Vagina (tissue), 2 donors: Measurements from ENCODE around the gene HOXA7. TPM values are rescaled to one million over a fixed set of nuclear protein-coding genes. Genes with fewer than 3 reads are reported as not detected.
A peak's percentile ranks its signal among the peaks of the same experiment; 100 is the strongest.

Source experiments
- DNase-seq, 2 donors: peaks; one replicate each; pipeline ENCODE4 v3.0.0-alpha.2; 2017; ENCODE audit errors: extremely low spot score in 2 of 2
- H3K27ac ChIP-seq: fragments of 200-600 bp; sonication (generic); one replicate; pipeline ENCODE4 v1.5.1; 2019
- H3K27me3 ChIP-seq: fragments of 200-600 bp; sonication (generic); one replicate; pipeline ENCODE4 v1.5.1; 2019
- H3K36me3 ChIP-seq, 2 donors: fragments of 200-600 bp; sonication (generic); one replicate each; pipeline ENCODE4 v1.5.1; 2017 to 2019
- H3K4me1 ChIP-seq: fragments of 200-600 bp; sonication (generic); one replicate; pipeline ENCODE4 v1.5.1; 2019
- H3K4me3 ChIP-seq, 2 donors: fragments of 200-600 bp; sonication (generic); 1 replicate in 1 of 2; 2 replicates in 1 of 2; pipeline ENCODE4 v1.5.1; 2016 to 2019
- H3K9me3 ChIP-seq: fragments of 200-600 bp; sonication (generic); one replicate; pipeline ENCODE4 v1.5.1; 2019
- CTCF ChIP-seq, 3 experiments: fragments of 450-650 bp in 2 of 3; fragments of 200-600 bp in 1 of 3; sonication (generic) in 1 of 3; IDR thresholded peaks; one replicate each; pipeline ENCODE4 v1.5.1; 2017 to 2019; ENCODE audit warnings: antibody characterized with exemption in 3 of 3, mild to moderate bottlenecking in 2 of 3, moderate library complexity in 2 of 3
- POLR2A ChIP-seq, 2 donors: fragments of 450-650 bp; IDR thresholded peaks; one replicate each; pipeline ENCODE4 v1.6.1; 2017; ENCODE audit warnings: antibody characterized with exemption in 2 of 2, mild to moderate bottlenecking in 2 of 2, moderate library complexity in 2 of 2
- POLR2AphosphoS5 ChIP-seq, 2 donors: sonication (generic); formaldehyde crosslinking; IDR thresholded peaks; one replicate each; pipeline ENCODE4 v1.9.0; 2017; ENCODE audit warnings: antibody characterized with exemption in 2 of 2, mild to moderate bottlenecking in 2 of 2, low read depth in 1 of 2; ENCODE audit not compliant: insufficient read depth in 1 of 2
- intact Hi-C: fragments of 100-400 bp; cut with DNase I; formaldehyde crosslinking; loops from one replicate; pipeline ENCODE4 v1.15.1; 2023
- total RNA-seq: library from RNA; depleted of rRNA; stranded (reverse); fragments of >200 nt; gene quantifications from one replicate; pipeline ENCODE4 v1.2.3, GENCODE V29; 2016

HOXA7 gene
- total RNA-seq, 1 donor from 2014 or later = 23.8 TPM

GRCh38 chr7:27160145-27160545, 3.7 kb upstream of the HOXA7 start:
- Histone ChIP-seq H3K36me3 (no peaks in the 10 kb centered on the region), H3K4me3 (peak overlapping the region; percentile 55 to 64), H3K27me3 (no peaks in the 10 kb centered on the region), H3K4me1 (peaks cover 44% of the 10 kb centered on the region), H3K9me3 (no peaks in the 10 kb centered on the region), H3K27ac (peak overlapping the region; percentile 75)
- no peak for DNase-seq
- TF ChIP-seq CTCF (IDR thresholded peaks at IDR 0.05) (no peak), POLR2A (IDR thresholded peaks at IDR 0.05) (no peak), POLR2AphosphoS5 (IDR thresholded peaks at IDR 0.05; ENCODE audit: insufficient read depth in 1 of 2, low read depth in 1 of 2) (no peak)
- intact Hi-C loops = loop anchor here (10.0 kb wide), 1 partner anchor 1305 kb away; no protein-coding TSS in a partner anchor

- Histone ChIP-seq H3K36me3 (no peaks in the 10 kb centered on the region), H3K9me3 (no peaks in the 10 kb centered on the region), H3K4me3 (peak overlapping the region; percentile 55 to 64), H3K27ac (peak overlapping the region; percentile 75), H3K27me3 (no peaks in the 10 kb centered on the region), H3K4me1 (peaks cover 45% of the 10 kb centered on the region)
- intact Hi-C loops = loop anchor here (10.0 kb wide), 2 partner anchors 955 to 1305 kb away; partner anchors contain the start of genes CBX3 and HNRNPA2B1
- TF ChIP-seq POLR2A (IDR thresholded peaks at IDR 0.05) = no peak
- TF ChIP-seq CTCF (IDR thresholded peaks at IDR 0.05) = no peak
- no peak for TF ChIP-seq POLR2AphosphoS5 (IDR thresholded peaks at IDR 0.05; ENCODE audit: insufficient read depth in 1 of 2, low read depth in 1 of 2)
- DNase-seq = no peak
These were observed 3.0 kb upstream of the HOXA7 start for GRCh38 chr7:27159266-27160144.

- Histone ChIP-seq H3K27me3 (no peaks in the 10 kb centered on the region), H3K27ac (no peak overlapping the region)
- no peak for DNase-seq
These were observed 2.2 kb upstream of the HOXA7 start for GRCh38 chr7:27158436-27159265.

GRCh38 chr7:27157702-27158431, 1.4 kb upstream of the HOXA7 start:
- Histone ChIP-seq H3K27ac (no peak overlapping the region), H3K36me3 (no peaks in the 10 kb centered on the region), H3K27me3 (no peaks in the 10 kb centered on the region), H3K4me1 (peaks cover 53% of the 10 kb centered on the region), H3K9me3 (no peaks in the 10 kb centered on the region), H3K4me3 (no peak overlapping the region)
- TF ChIP-seq POLR2A (IDR thresholded peaks at IDR 0.05) (no peak), CTCF (IDR thresholded peaks at IDR 0.05) (no peak), POLR2AphosphoS5 (IDR thresholded peaks at IDR 0.05; ENCODE audit: insufficient read depth in 1 of 2, low read depth in 1 of 2) (no peak)
- intact Hi-C loops = loop anchor here (10.0 kb wide), 1 partner anchor 953 kb away; the partner anchor contains the start of genes CBX3 and HNRNPA2B1
- no peak for DNase-seq

More at GRCh38 chr7:27158436-27159265, 2.2 kb upstream of the HOXA7 start:
- H3K4me1 ChIP-seq = peaks cover 47% of the 10 kb centered on the region
- no peak overlapping the region for H3K4me3 ChIP-seq
- no peaks in the 10 kb centered on the region for H3K9me3 ChIP-seq
- no peaks in the 10 kb centered on the region for H3K36me3 ChIP-seq
- TF ChIP-seq POLR2A (IDR thresholded peaks at IDR 0.05) (no peak), CTCF (IDR thresholded peaks at IDR 0.05) (no peak), POLR2AphosphoS5 (IDR thresholded peaks at IDR 0.05; ENCODE audit: insufficient read depth in 1 of 2, low read depth in 1 of 2) (no peak)
- intact Hi-C loops = loop anchor here (10.0 kb wide), 1 partner anchor 954 kb away; the partner anchor contains the start of genes CBX3 and HNRNPA2B1
